BE2C (cell line): Measurements from ENCODE around the gene HTRA3.
A peak's percentile ranks its signal among the peaks of the same experiment; 100 is the strongest.

Experiments
- DNase-seq: peaks from one replicate; pipeline ENCODE4 v3.0.0-alpha.2; 2020
- H3K27me3 ChIP-seq: fragments of 250-450 bp; sonication (Bioruptor Pico); 2 replicates; pipeline ENCODE4 v1.5.1; 2020; ENCODE audit warnings: mild to moderate bottlenecking
- H3K36me3 ChIP-seq: fragments of 250-450 bp; sonication (Bioruptor Pico); 2 replicates; pipeline ENCODE4 v1.5.1; 2020; ENCODE audit warnings: mild to moderate bottlenecking
- H3K4me1 ChIP-seq: fragments of 250-450 bp; sonication (Bioruptor Pico); 2 replicates; pipeline ENCODE4 v1.5.1; 2020
- H3K4me3 ChIP-seq: 2 replicates; pipeline ENCODE4 v1.5.1; 2011; ENCODE audit warnings: low read depth, low read length
- H3K9me3 ChIP-seq: fragments of 250-450 bp; sonication (Bioruptor Pico); 2 replicates; pipeline ENCODE4 v1.5.1; 2020
- CTCF ChIP-seq: IDR thresholded peaks from 2 replicates; pipeline ENCODE4 v1.5.1; 2012; ENCODE audit warnings: mild to moderate bottlenecking, low read depth, low read length

Gene HTRA3

GRCh38 chr4:8282742-8283141 is 13.2 kb downstream of the HTRA3 start:
- Histone ChIP-seq H3K36me3 (no peaks in the 10 kb centered on the region), H3K27me3 (no peaks in the 10 kb centered on the region), H3K4me3 (no peak overlapping the region), H3K4me1 (peaks cover 18% of the 10 kb centered on the region), H3K9me3 (no peaks in the 10 kb centered on the region)
- no peak for TF ChIP-seq CTCF
- no peak for DNase-seq

DNA sequence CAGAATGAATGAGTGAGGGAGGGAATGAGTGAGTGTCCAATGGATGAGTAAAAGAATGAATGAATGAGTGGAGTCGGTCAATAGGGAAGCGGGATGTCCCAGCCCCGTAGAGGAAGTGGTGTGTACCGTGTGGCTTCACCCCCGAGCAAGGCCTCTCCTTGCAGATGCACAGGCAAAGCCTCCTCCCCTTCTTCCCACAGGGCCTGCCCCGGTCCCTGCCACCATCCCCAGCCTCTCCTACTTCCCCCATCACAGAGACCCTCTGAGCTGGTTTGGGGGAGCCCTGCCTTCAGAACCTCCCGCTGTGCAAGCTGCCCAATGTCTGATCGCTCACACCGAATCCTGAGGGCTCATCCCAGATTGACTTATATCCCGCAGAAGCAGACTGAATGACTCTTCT is 13.6 kb downstream of the HTRA3 start:
- H3K9me3 ChIP-seq = no peaks in the 10 kb centered on the region
- no peaks in the 10 kb centered on the region for H3K36me3 ChIP-seq
- TF ChIP-seq CTCF = no peak
- no peak overlapping the region for H3K4me3 ChIP-seq
- DNase-seq = no peak
- H3K4me1 ChIP-seq = peaks cover 18% of the 10 kb centered on the region
- no peaks in the 10 kb centered on the region for H3K27me3 ChIP-seq

DNA sequence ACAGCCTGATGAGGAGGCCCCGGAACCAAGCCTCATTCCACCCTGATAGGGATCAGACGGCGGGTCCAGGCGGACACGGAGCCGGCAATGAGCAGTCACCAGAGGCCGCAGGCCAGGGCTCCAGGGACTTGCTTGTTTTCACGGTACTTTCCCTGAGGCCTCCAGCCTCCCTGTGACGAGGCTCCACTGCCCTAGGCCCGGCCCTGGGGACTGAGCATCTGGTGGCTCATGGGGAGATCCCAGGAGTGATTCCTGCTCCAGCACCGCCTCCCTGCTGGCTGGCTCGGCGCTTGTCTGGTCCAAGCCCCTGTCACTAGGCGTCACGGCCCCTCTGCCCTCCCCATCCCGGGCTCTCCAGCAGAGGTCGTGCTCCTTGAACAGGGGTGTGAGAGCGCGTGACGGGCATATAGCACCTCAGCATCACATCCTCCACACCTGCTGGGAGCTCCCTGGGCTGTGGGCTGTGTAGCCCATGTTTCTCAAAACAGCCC is 14.1 kb downstream of the HTRA3 start:
- H3K4me3 ChIP-seq = no peak overlapping the region
- TF ChIP-seq CTCF = peak; percentile 67
- DNase-seq = peak; percentile 94

DNA sequence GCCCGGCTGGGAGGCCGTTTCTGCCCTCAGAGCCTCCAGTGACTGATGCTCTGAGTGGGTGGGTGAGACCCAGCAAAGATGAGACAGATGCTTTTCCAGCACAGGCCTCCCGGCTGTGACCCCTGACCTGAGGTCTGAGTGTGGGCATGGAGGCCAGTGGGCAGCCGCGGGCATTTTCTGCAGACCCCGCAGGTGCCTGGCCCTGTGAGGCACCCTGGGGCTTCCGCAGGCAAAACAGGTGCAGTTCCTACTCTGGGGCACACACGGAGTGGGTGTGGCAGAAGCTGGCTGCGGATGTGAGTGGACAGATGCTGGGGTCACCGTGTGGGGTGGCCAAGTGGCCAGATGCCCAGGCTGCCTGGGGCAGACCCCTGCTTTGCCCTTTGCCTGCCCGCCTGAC is 14.8 kb downstream of the HTRA3 start:
- TF ChIP-seq CTCF = no peak
- no peaks in the 10 kb centered on the region for H3K36me3 ChIP-seq
- H3K4me3 ChIP-seq = no peak overlapping the region
- peaks cover 18% of the 10 kb centered on the region for H3K4me1 ChIP-seq
- no peak for DNase-seq
- no peaks in the 10 kb centered on the region for H3K27me3 ChIP-seq
- H3K9me3 ChIP-seq = no peaks in the 10 kb centered on the region

More for the DNA sequence above, 14.1 kb downstream of the HTRA3 start:
- H3K4me1 ChIP-seq = peaks cover 18% of the 10 kb centered on the region
- no peaks in the 10 kb centered on the region for H3K27me3 ChIP-seq
- no peaks in the 10 kb centered on the region for H3K9me3 ChIP-seq
- no peaks in the 10 kb centered on the region for H3K36me3 ChIP-seq

DNA sequence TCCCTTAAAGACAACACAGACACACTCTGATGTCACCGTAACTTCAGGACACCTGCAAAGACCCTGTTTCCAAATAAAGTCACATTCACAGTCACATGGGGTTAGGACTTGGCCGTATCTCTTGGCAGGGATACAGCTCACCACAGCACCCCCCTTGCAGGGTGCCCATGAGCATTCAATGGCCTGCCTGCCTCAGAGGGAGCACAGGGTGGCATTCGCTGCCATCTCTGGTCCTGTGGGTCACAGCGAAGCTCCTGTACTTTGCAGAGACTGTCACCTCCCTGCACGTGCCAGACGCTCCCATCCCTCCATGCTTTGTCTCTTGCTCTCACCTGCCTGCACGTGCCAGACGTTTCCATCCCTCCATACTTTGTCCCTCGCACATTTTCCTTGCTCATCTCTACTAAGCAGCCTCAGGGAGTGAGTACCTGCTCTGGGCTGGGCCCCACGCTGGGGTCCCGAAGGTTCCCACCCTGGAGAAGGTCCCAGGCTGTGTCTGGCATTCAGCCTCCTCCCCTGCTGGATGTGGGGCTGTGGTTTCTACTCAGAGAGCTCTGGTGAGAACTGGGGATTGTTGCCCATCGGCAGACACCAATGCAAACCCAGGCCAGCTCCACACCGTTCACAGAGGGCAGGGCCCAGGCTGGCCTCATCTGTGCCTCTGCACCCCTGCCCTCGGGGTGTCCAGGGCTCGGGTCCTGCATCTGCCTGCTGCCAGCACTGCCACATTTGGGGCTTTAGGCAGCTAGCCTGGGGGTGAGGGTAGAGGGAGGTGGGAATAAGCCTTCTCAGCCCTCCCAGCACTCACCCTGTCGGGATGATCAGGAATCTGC is 15.8 kb downstream of the HTRA3 start:
- no peaks in the 10 kb centered on the region for H3K36me3 ChIP-seq
- H3K4me3 ChIP-seq = no peak overlapping the region
- no peak for TF ChIP-seq CTCF
- no peaks in the 10 kb centered on the region for H3K9me3 ChIP-seq
- peaks cover 18% of the 10 kb centered on the region for H3K4me1 ChIP-seq
- DNase-seq = no peak
- no peaks in the 10 kb centered on the region for H3K27me3 ChIP-seq

- Histone ChIP-seq H3K27me3 (no peaks in the 10 kb centered on the region), H3K36me3 (no peaks in the 10 kb centered on the region), H3K4me1 (peaks cover 18% of the 10 kb centered on the region), H3K9me3 (no peaks in the 10 kb centered on the region), H3K4me3 (no peak overlapping the region)
- TF ChIP-seq CTCF = no peak
- no peak for DNase-seq
Measured at GRCh38 chr4:8285976-8286718, 16.6 kb downstream of the HTRA3 start.
